ENCODE measurements around the gene CENPO. TPM values are rescaled to one million over a fixed set of nuclear protein-coding genes. Genes with fewer than 3 reads are reported as not detected.

Gene CENPO
- total RNA-seq, 1 donor from 2014 or later, result 41.9 TPM

DNA sequence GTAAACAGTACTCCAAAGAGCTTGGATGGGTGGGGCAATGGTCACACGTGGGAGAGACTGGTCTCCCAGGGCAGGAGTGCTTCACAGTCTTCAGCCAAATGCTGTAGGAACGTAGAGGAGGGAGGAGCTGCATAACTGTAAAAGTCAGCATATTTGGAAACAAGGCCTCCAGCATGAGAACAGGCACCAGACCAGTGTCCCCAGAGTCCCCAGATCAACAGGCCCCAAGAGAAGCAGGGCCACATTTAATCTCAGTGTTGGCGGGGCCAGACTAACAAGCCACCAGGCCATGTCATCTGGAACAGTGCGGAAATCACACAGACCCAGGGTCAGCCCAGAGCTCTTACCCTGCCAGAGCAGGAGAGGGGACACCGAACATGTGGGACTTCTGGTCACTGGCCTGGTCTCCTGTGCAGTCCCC lies 63.6 kb downstream of the CENPO start:
- intact Hi-C loops (cut with micrococcal nuclease), result no loop called here

DNA sequence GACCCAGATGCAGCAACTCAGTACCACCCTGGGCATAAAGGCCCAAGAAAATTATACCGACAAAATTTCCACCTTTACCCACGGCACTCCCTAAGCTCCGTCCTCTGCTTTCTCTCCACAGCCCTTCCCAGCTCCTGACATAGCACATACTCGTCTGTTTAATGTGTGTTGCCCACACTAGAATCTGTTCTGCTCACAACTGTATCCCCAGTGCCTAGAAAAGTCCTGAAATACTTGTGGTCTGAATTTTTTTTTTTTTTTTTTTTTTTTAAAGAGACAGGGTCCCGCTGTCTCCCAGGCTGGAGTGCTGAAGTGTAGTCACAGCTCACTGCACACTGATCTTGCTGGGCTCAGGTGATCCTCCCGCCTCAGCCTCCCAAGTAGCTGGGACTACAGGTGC lies 64.5 kb downstream of the CENPO start:
- intact Hi-C loops (cut with micrococcal nuclease), result no loop called here

DNA sequence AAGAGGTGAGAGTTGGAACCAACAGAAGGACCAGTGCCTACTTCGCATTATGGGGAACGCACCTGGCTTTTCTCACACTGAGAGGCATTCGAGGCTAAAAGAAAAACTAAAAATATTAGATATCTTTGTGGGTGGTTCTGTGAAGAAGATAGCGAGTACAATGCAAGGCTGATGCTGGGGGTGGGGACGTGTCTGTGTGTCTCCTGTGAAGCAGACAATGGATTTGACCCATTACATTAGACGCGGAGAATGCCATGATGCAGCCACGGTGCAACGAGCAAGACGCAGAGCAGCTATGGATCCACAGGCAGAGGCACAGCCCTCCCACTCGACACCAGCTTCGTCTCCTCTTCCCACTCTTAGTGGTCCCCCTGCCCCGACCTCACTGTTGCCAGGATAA lies 65.8 kb downstream of the CENPO start:
- intact Hi-C loops (cut with micrococcal nuclease), result no loop called here

DNA sequence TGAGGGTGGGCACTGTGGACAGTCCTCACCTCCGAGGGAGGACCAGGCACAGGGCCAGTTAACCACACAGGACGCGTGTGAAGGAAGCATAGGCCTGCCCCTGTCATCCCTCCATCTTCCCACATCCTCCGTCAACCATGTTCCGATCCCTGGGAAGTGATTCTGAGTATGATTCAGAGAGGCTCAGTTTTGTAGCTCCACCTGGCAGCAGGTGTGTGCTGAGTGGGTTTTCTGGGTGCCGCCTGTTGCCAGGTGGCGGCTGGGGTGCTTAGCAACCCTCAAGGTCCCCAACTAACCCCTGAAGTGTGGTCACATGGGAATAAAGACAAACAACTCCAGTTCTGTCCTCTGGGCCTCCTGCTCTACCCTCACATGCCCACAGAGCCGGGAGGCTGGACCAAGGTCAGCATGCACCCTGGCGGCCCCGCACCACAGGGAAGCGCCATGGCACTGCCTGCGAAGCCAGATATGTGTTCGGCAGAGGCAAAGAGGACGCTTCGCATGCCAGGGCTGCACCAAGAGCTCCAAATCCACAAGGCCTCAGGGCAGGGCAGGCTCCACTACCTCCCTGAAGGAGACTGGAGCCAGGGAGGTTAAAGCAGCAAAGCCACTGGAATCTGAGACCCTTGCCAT lies 66.9 kb downstream of the CENPO start:
- intact Hi-C loops (cut with micrococcal nuclease), result no loop called here

DNA sequence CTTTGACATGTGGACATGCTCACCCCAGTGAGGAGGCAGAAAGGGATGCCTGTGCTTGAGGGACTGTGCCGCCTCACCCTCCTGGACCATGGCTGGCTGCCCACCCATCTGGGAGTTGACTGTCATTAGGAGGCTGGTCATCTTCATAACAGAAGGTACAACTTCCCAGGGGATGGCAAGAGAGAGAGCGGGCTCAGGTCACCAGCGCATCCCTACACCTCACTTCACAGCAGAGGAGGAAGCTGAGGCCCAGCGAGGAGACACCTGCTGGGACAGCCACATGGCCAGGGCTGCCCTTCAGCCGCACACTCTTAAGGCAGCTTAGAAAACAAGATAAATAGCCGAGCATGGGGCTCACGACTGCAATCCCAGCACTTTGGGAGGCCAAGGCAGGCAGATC lies 67.4 kb downstream of the CENPO start:
- intact Hi-C loops (cut with micrococcal nuclease), result no loop called here

DNA sequence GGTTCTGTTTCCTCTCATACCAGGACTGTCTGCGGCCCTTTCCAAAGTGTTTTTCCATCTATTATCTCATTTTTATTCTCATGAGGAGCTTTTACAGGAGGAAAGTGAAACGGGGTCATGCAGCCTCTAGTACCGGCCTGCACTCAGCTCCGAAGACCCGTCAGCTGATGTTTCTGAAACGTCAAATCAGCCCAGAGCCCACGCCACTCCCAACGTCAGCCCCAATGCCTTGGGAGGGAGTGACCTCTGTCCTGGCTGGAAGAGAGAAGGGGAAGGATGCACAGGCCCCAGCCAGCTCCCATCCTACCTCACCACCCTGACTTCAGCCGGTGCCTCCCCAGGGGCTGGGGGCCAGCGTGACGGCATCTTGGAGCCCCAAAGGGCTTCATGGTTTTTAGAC lies 68.3 kb downstream of the CENPO start:
- intact Hi-C loops (cut with micrococcal nuclease), result no loop called here

DNA sequence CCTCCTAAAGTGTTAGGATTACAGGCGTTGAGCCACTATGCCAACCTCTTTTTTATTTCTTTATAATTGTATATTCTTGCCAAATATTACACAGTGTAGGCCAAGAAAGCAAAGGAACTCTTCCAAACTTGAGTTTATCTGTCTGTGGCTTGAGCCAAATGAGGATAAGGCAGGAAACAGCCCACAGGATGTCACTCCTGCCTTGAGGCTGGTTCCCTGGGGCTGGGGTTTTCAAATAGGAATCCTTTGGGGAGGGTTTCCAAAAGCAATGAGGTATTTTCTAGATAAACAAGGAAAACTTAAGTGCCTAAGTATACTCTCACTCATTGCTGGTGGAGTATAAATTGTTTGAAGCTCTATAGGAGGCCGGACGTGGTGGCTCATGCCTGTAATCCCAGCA lies 70.4 kb downstream of the CENPO start:
- intact Hi-C loops (cut with micrococcal nuclease), result no loop called here

DNA sequence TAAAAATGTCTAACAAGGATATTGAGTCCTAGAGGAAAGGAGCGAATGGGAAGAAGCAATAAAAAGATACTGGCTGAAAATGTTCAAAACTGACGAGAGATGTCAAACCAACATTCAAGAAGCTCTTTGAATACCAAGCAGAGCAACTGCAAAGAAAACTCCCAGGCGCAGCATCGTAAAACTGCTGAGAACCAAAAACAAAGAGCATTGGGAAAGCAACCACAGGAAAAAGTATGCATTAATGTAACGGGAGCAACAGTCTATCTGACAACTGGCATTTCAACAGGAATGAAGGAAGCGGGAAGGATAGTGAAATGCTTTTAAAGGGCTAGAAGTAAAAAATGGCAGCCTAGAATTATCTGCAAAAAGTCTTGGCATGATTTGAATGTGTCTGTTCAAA lies 73.7 kb downstream of the CENPO start:
- intact Hi-C loops (cut with micrococcal nuclease), result no loop called here

DNA sequence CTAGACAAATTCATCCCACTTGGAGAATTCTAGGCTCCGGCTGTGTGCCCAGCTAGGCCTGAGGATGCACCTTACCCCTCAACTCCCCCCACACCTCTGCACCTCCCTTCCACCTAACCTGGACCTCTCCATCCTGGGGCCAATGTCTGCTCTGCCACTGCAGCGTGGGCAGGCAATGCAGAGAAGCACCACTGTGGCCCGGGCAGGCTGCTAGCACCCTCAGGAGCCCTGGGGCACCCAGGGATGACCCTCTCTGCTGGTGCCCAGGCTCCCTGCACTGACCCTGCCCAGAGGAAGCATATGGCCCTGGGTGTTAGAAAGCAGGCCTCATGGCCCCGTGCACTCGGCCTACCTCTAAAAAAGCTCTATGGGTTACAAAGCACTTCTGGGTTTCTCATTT lies 77.2 kb downstream of the CENPO start:
- intact Hi-C loops (cut with micrococcal nuclease), result no loop called here

DNA sequence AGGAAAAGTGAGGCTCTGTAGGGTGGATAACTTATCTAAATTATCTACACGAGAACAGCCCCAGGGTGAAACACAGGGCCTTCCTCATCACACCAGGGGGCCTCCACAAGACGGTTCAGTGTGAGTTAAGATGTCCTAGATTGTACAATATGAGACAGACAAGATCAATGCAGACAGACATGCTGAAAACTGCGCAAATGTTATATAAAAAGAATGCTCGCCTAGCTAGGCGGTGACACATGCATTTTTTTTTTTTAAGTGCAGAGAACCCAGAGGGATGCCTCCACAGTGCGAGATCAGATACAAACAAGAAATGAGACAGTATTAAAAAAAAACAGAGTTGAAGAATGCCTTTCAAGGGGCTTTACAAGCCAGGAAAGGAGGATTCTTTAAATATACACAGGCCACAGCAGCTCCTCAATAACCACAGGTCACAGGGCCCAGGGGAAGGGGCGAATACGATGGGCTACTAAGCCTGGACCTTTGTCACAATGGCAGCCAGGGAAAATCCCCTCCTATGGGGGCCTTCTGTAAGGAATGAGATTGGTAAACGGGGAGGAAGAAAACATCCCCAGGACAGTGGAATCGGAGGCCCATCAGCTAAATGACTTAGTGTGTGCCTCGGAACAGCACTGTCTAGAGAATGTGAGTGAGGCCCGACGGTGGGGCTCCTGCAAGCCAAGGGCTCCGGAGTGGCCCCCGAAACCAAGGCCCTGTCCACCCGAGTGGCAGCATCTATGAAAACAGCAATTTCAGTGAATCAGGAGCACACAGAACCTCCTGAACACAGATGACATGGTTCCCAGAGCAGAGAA lies 77.9 kb downstream of the CENPO start:
- intact Hi-C loops (cut with micrococcal nuclease), result no loop called here

DNA sequence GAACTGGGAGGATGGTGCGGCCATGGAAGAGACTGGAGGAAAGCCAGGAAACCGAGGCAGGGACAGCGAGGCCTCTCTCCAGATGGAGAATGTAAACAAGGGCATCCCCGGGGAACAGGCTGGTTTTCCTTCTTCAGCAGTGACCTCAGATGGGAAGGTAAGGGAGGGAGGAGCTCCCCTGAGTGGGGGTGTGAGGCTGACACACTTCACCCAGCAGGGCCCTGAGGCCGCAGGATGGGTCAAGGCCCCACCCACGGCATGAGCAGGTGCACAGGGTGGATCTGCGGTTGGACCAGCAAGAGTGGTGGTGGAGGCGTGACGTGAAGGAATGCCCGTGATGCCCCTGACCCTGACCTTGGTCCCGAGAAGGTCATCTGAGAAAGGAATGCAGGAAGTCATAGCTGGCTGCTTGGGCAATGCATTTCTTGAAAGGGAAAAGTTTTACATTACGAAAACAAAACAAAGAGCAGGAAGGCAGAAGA lies 78.7 kb downstream of the CENPO start:
- intact Hi-C loops (cut with micrococcal nuclease), result no loop called here

Other genes starting within 250 kb of the CENPO start
- gene PTRHD1, start within 50 bp of the CENPO start, total RNA-seq, result 24.0 and 25.0 TPM in 2 replicates
- 40.6 and 43.0 TPM in 2 replicates for gene ADCY3, start 126.8 kb downstream of the CENPO start, total RNA-seq
- gene DNAJC27, start 178.5 kb downstream of the CENPO start, total RNA-seq, result 5.5 and 5.8 TPM in 2 replicates
- gene EFR3B, start 248.7 kb downstream of the CENPO start, total RNA-seq, result 0.07 TPM in 2 replicates